Liver (tissue), 9 donors: ENCODE data around the gene LSM10. TPM values are rescaled to one million over a fixed set of nuclear protein-coding genes. Genes with fewer than 3 reads are reported as not detected.

Experiments used
- DNase-seq: peaks from one replicate; pipeline ENCODE4 v3.0.0-alpha.2; 2017; ENCODE audit warnings: low spot score
- H3K27ac ChIP-seq, 2 donors: one replicate each; pipeline ENCODE4 v1.7.0; 2013; ENCODE audit warnings: inconsistent platforms in 2 of 2, low read length in 2 of 2, control low read depth in 1 of 2, low read depth in 1 of 2, mild to moderate bottlenecking in 1 of 2
- H3K27me3 ChIP-seq, 4 donors: one replicate each; pipeline versions ENCODE4 v1.6.1 to v1.7.0; 2013; ENCODE audit warnings: low read length in 3 of 4, inconsistent platforms in 1 of 4, mild to moderate bottlenecking in 1 of 4, moderate library complexity in 1 of 4; ENCODE audit not compliant: control insufficient read depth in 4 of 4, insufficient read depth in 4 of 4
- H3K36me3 ChIP-seq, 4 donors: one replicate each; pipeline versions ENCODE4 v1.6.1 to v1.7.0; 2013; ENCODE audit warnings: low read length in 3 of 4, mild to moderate bottlenecking in 3 of 4, low read depth in 1 of 4, moderate library complexity in 1 of 4; ENCODE audit not compliant: control insufficient read depth in 4 of 4, insufficient read depth in 3 of 4
- H3K4me1 ChIP-seq, 4 donors: one replicate each; pipeline versions ENCODE4 v1.6.1 to v1.7.0; 2013; ENCODE audit warnings: low read length in 3 of 4, mild to moderate bottlenecking in 3 of 4, moderate library complexity in 1 of 4; ENCODE audit not compliant: control insufficient read depth in 4 of 4, insufficient read depth in 4 of 4
- H3K4me3 ChIP-seq, 3 donors: one replicate each; pipeline versions ENCODE4 v1.6.1 to v1.7.0; 2013; ENCODE audit warnings: low read length in 3 of 3, control low read depth in 1 of 3, low read depth in 1 of 3, mild to moderate bottlenecking in 1 of 3
- H3K9ac ChIP-seq, 2 donors: one replicate each; pipeline ENCODE4 v1.7.0; 2013; ENCODE audit warnings: low read length in 2 of 2, mild to moderate bottlenecking in 2 of 2, moderate library complexity in 2 of 2, control low read depth in 1 of 2, low read depth in 1 of 2
- H3K9me3 ChIP-seq, 4 donors: one replicate each; pipeline versions ENCODE4 v1.6.1 to v1.7.0; 2013; ENCODE audit warnings: low read length in 3 of 4; ENCODE audit not compliant: control insufficient read depth in 4 of 4
- EGR1 ChIP-seq, 2 donors: IDR thresholded peaks; 2 replicates each; pipeline ENCODE4 v1.6.1; 2016 to 2018; ENCODE audit warnings: antibody characterized with exemption in 2 of 2, low read depth in 2 of 2
- FOXA1 ChIP-seq: IDR thresholded peaks from 2 replicates; pipeline ENCODE4 v1.6.1; 2016; ENCODE audit warnings: antibody characterized with exemption
- FOXA2 ChIP-seq: IDR thresholded peaks from 2 replicates; pipeline ENCODE4 v1.6.1; 2016; ENCODE audit warnings: antibody characterized with exemption
- GABPA ChIP-seq, 2 donors: IDR thresholded peaks in 1 of 2; conservative IDR thresholded peaks in 1 of 2; 2 replicates each; pipeline ENCODE4 v1.6.1; 2016; ENCODE audit warnings: antibody characterized with exemption in 2 of 2, mild to moderate bottlenecking in 1 of 2, moderate library complexity in 1 of 2
- HNF4A ChIP-seq, 2 donors: conservative IDR thresholded peaks; 2 replicates each; pipeline ENCODE4 v1.6.1; 2016; ENCODE audit warnings: antibody characterized with exemption in 2 of 2, mild to moderate bottlenecking in 2 of 2
- HNF4G ChIP-seq: IDR thresholded peaks from 2 replicates; pipeline ENCODE4 v1.6.1; 2016; ENCODE audit warnings: antibody characterized with exemption
- JUND ChIP-seq, 2 donors: IDR thresholded peaks; 2 replicates each; pipeline ENCODE4 v1.6.1; 2016; ENCODE audit warnings: antibody characterized with exemption in 2 of 2
- NR2F2 ChIP-seq: IDR thresholded peaks from 2 replicates; pipeline ENCODE4 v1.6.1; 2016; ENCODE audit warnings: antibody characterized with exemption
- RAD21 ChIP-seq, 2 donors: IDR thresholded peaks; 2 replicates each; pipeline ENCODE4 v1.6.1; 2016; ENCODE audit warnings: antibody characterized with exemption in 2 of 2, mild to moderate bottlenecking in 2 of 2
- RXRA ChIP-seq, 2 donors: IDR thresholded peaks; 2 replicates each; pipeline ENCODE4 v1.6.1; 2017 to 2018; ENCODE audit warnings: antibody characterized with exemption in 2 of 2, mild to moderate bottlenecking in 1 of 2
- SP1 ChIP-seq: IDR thresholded peaks from 2 replicates; pipeline ENCODE4 v1.6.1; 2018; ENCODE audit warnings: antibody characterized with exemption, mild to moderate bottlenecking
- TAF1 ChIP-seq: conservative IDR thresholded peaks from 2 replicates; pipeline ENCODE4 v1.6.1; 2016; ENCODE audit warnings: antibody characterized with exemption, mild to moderate bottlenecking
- YY1 ChIP-seq: IDR thresholded peaks from 2 replicates; pipeline ENCODE4 v1.6.1; 2016; ENCODE audit warnings: antibody characterized with exemption, mild to moderate bottlenecking
- WGBS: extraction: QIAGEN DNeasy Blood & Tissue Kit; methylation state at CpG from one replicate; pipeline ENCODE4 v1.1.7; 2013; 5-methylcytosine and 5-hydroxymethylcytosine counted together
- polyA plus RNA-seq, 2 donors: library from polyadenylated mRNA; stranded (reverse) in 1 of 2; unstranded in 1 of 2; fragments of 200-250 nt in 1 of 2; fragments of >200 nt in 1 of 2; fragmentation: Nextera tagmentation in 1 of 2; extraction: Ambion mirVana in 1 of 2; gene quantifications; one replicate each; pipeline versions ENCODE4 v1.2.1 to v1.2.3, GENCODE V29; 2013 to 2015
- total RNA-seq, 2 donors: library from RNA; depleted of rRNA; stranded (reverse); fragments of >200 nt; gene quantifications; one replicate each; pipeline ENCODE4 v1.2.3, GENCODE V29; 2014
- TF ChIP-seq, protein P1 (sequence below): IDR thresholded peaks from 2 replicates; pipeline ENCODE4 v1.6.1; 2016; ENCODE audit warnings: antibody characterized with exemption
- TF ChIP-seq, protein P2 (sequence below): fragments of 150-350 bp; IDR thresholded peaks from 2 replicates; pipeline ENCODE4 v1.5.1; 2017; ENCODE audit warnings: improper control_type of control experiment, low read depth, low read length; ENCODE audit not compliant: missing input control
- TF ChIP-seq, protein P3 (sequence below): IDR thresholded peaks from 2 replicates; pipeline ENCODE4 v1.6.1; 2016; ENCODE audit warnings: antibody characterized with exemption
- TF ChIP-seq, protein P4 (sequence below): IDR thresholded peaks from 2 replicates; pipeline ENCODE4 v1.6.1; 2016; ENCODE audit warnings: antibody characterized with exemption, mild to moderate bottlenecking
- TF ChIP-seq, protein P5 (sequence below): IDR thresholded peaks from 2 replicates; pipeline ENCODE4 v1.6.1; 2016; ENCODE audit warnings: antibody characterized with exemption
- donor health status: healthy.
- donor health status: healthy.
- donor health status: healthy.
- donor health status: healthy.
- donor health status: healthy.

Gene LSM10
- total and polyA plus RNA-seq, 4 donors: 6.2 to 45.2 (median 24.1) TPM

DNA sequence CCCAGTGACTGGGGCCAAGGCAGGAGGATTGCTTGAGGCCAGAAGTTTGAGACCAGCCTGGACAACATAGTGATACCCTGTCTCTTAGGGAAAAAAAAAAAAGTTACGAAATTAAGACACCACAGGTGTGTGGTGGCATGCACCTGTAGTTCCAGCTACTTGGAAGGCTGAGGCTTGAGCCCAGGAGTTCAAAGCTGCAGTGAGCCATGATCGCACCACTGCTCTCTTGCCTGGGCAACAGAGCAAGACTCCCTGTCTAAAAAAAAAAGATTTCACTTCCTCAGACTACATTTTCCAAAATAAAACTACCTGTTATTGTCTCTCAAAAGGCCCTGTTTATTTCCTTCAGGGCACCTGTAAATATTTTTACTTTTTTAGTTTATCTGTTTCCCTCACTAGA, 7.3 kb downstream of the LSM10 start:
- 92% methylated on average over 2 of the region's 2 CpGs for WGBS
- no peak for DNase-seq
- TF ChIP-seq JUND (IDR thresholded peaks at IDR 0.05) (no peak), SP1 (no peak), NR2F2 (no peak), RAD21 (IDR thresholded peaks at IDR 0.05) (no peak), TAF1 (no peak), EGR1 (IDR thresholded peaks at IDR 0.05; ENCODE audit: low read depth in 2 of 2) (no peak), FOXA2 (no peak), HNF4A (conservative IDR thresholded peaks at IDR 0.05) (no peak), HNF4G (no peak), YY1 (no peak)
- TF ChIP-seq, protein P1, sequence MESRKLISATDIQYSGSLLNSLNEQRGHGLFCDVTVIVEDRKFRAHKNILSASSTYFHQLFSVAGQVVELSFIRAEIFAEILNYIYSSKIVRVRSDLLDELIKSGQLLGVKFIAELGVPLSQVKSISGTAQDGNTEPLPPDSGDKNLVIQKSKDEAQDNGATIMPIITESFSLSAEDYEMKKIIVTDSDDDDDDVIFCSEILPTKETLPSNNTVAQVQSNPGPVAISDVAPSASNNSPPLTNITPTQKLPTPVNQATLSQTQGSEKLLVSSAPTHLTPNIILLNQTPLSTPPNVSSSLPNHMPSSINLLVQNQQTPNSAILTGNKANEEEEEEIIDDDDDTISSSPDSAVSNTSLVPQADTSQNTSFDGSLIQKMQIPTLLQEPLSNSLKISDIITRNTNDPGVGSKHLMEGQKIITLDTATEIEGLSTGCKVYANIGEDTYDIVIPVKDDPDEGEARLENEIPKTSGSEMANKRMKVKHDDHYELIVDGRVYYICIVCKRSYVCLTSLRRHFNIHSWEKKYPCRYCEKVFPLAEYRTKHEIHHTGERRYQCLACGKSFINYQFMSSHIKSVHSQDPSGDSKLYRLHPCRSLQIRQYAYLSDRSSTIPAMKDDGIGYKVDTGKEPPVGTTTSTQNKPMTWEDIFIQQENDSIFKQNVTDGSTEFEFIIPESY: no peak
- TF ChIP-seq, protein P2, sequence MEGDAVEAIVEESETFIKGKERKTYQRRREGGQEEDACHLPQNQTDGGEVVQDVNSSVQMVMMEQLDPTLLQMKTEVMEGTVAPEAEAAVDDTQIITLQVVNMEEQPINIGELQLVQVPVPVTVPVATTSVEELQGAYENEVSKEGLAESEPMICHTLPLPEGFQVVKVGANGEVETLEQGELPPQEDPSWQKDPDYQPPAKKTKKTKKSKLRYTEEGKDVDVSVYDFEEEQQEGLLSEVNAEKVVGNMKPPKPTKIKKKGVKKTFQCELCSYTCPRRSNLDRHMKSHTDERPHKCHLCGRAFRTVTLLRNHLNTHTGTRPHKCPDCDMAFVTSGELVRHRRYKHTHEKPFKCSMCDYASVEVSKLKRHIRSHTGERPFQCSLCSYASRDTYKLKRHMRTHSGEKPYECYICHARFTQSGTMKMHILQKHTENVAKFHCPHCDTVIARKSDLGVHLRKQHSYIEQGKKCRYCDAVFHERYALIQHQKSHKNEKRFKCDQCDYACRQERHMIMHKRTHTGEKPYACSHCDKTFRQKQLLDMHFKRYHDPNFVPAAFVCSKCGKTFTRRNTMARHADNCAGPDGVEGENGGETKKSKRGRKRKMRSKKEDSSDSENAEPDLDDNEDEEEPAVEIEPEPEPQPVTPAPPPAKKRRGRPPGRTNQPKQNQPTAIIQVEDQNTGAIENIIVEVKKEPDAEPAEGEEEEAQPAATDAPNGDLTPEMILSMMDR: no peak
- TF ChIP-seq, protein P3, sequence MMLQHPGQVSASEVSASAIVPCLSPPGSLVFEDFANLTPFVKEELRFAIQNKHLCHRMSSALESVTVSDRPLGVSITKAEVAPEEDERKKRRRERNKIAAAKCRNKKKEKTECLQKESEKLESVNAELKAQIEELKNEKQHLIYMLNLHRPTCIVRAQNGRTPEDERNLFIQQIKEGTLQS: no peak
- TF ChIP-seq, protein P4, sequence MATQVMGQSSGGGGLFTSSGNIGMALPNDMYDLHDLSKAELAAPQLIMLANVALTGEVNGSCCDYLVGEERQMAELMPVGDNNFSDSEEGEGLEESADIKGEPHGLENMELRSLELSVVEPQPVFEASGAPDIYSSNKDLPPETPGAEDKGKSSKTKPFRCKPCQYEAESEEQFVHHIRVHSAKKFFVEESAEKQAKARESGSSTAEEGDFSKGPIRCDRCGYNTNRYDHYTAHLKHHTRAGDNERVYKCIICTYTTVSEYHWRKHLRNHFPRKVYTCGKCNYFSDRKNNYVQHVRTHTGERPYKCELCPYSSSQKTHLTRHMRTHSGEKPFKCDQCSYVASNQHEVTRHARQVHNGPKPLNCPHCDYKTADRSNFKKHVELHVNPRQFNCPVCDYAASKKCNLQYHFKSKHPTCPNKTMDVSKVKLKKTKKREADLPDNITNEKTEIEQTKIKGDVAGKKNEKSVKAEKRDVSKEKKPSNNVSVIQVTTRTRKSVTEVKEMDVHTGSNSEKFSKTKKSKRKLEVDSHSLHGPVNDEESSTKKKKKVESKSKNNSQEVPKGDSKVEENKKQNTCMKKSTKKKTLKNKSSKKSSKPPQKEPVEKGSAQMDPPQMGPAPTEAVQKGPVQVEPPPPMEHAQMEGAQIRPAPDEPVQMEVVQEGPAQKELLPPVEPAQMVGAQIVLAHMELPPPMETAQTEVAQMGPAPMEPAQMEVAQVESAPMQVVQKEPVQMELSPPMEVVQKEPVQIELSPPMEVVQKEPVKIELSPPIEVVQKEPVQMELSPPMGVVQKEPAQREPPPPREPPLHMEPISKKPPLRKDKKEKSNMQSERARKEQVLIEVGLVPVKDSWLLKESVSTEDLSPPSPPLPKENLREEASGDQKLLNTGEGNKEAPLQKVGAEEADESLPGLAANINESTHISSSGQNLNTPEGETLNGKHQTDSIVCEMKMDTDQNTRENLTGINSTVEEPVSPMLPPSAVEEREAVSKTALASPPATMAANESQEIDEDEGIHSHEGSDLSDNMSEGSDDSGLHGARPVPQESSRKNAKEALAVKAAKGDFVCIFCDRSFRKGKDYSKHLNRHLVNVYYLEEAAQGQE: no peak
- Histone ChIP-seq H3K27ac (no peak overlapping the region), H3K9ac (no peak overlapping the region), H3K4me3 (no peak overlapping the region), H3K36me3 (peaks cover 0 to 22% (median 19%) of the 10 kb centered on the region in 4 donors), H3K4me1 (peaks cover 0 to 19% (median 9%) of the 10 kb centered on the region in 4 donors), H3K27me3 (no peaks in the 10 kb centered on the region), H3K9me3 (no peaks in the 10 kb centered on the region)

DNA sequence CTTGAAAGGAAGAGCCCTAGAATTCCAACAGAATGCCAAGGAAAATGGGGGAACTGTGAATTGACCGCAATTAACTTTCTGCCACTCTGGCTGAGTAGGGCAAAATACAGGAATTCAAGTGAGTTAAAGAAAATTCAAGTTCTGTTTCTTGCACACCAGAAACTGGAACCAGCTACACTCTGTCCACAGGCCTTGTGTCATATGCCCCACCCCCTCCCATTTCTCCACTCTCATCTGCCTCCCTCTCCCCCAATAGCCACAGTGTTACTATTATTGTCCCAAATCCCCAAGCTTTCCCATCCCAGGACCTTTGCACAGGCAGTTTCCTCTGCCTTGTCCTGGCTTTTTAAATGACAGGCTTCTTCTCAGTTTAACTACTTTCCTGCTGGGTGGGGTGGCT, 7.7 kb downstream of the LSM10 start:
- DNase-seq: no peak
- WGBS: 92% methylated on average over 1 of the region's 1 CpG
- H3K4me3 ChIP-seq: no peak overlapping the region
- no peak overlapping the region for H3K9ac ChIP-seq
- H3K27ac ChIP-seq: peak overlapping the region; percentile 4 to 17
- H3K9me3 ChIP-seq: no peaks in the 10 kb centered on the region
- peaks cover 0 to 22% (median 19%) of the 10 kb centered on the region in 4 donors for H3K36me3 ChIP-seq
- H3K4me1 ChIP-seq: peaks cover 0 to 19% (median 9%) of the 10 kb centered on the region in 4 donors
- H3K27me3 ChIP-seq: no peaks in the 10 kb centered on the region
- TF ChIP-seq RXRA (IDR thresholded peaks at IDR 0.05) (no peak), YY1 (no peak), FOXA2 (no peak), JUND (IDR thresholded peaks at IDR 0.05) (no peak), HNF4A (conservative IDR thresholded peaks at IDR 0.05) (no peak), TAF1 (no peak), GABPA (IDR thresholded peaks at IDR 0.05 in 1 of 2, conservative IDR thresholded peaks at IDR 0.05 in 1 of 2) (no peak), FOXA1 (no peak), NR2F2 (no peak), EGR1 (IDR thresholded peaks at IDR 0.05; ENCODE audit: low read depth in 2 of 2) (no peak), HNF4G (no peak)
- TF ChIP-seq, protein P2: no peak
- TF ChIP-seq, protein P5, sequence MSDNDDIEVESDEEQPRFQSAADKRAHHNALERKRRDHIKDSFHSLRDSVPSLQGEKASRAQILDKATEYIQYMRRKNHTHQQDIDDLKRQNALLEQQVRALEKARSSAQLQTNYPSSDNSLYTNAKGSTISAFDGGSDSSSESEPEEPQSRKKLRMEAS: no peak
- TF ChIP-seq, protein P4: no peak
